Measurements from ENCODE around the gene P4HB.

The P4HB gene

GRCh38 chr17:81824595-81824994, 35.7 kb downstream of the P4HB start:
- no peak for DNase-seq

DNA sequence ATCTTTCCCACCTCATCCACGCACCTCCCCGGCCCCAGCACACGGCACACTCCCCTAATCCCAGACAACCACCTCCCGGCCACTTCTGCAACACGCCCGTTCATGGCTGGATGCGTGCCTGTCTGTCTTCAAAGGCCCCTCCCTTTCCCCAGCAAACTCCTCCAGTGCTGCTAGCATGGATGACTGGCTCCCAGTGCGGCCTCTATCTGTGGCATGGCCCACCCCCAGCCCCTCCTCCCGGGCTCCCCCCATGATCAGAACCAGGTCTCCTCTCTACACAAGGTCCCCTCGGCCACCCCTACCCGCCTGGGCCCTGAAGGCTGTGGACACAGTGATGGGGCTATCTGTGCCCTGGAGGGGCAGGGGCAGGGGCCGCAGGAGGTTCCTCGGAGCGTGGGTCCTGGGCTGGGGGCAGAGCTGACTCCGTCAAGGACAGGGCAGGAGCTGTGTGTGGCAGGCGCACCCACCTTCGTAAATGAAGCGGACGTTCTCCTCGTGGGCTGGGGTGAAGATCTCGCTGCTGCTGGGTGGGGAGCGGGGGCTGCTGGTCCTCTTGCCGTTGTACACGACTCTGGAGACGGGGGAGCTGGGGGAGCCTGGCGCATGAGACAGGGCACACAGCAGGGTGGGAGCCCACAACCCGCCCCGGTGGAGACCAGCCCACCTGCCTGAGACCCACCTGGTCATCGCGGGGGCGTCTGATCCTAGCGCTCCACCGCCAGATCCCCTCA, 36.4 kb downstream of the P4HB start:
- no peak for DNase-seq

DNA sequence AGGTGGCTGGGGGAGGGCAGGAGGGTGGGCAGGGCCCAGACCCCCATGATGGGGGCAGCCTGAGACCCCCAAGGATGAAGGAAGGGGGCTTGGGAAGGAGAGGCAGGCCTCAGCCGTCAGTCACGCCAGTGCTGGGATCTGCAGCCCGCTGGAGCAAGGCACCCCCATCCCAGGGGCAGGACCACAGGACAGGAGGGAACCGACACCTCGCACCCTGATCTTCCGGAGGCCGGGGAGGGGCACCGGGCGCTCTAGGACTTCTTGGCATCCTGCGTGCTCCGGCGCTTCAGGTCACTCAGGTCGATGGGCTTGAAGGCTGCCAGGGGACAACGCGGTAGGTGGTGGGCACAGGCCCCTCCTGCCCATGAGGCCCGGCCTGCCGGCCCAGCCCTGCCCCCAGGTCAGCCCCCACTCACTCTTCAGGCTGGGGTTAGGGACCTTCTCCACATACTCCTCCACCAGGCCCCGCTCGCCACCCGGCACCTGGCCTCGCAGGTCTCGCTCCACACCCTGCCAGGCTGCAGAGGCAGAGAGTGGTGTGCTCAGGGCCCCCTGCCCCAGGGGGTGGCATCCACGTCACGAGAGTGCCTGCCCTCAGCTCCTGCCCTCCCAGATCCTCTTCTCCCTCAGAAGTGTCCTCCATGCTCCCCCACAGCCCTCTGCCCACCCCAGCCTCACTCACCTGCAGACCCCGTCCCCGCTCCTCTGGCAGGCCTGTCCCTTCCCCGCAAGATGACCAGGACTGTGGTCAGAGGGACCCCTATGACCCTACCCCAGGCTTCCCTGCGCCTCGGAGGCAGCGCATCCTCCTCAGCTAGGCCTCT, 37.1 kb downstream of the P4HB start:
- no peak for DNase-seq

DNA sequence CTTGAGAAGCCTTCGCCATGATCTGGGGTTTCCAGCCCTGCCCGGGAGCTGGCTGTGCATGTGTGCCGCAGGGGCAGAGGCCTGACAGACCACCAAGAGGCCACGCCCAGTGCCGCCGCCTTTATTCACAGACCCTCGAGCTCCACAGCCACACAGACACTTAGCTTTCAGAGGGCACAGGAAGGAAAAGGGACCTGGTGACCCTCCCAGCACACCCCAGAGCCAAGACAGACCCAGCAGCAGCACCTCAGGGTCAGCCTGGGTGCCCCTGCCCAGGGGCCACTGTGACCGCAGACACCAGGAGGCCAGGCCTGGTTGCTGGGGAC, 38.1 kb downstream of the P4HB start:
- no peak for DNase-seq

- DNase-seq = no peak
Measured at GRCh38 chr17:81821603-81822311, 38.6 kb downstream of the P4HB start.

GRCh38 chr17:81821147-81821546, 39.2 kb downstream of the P4HB start:
- no peak for DNase-seq

- DNase-seq = no peak
Measured at GRCh38 chr17:81819708-81820107, 40.6 kb downstream of the P4HB start.

- no peak for DNase-seq
Measured at GRCh38 chr17:81817758-81818147, 42.6 kb downstream of the P4HB start.

DNA sequence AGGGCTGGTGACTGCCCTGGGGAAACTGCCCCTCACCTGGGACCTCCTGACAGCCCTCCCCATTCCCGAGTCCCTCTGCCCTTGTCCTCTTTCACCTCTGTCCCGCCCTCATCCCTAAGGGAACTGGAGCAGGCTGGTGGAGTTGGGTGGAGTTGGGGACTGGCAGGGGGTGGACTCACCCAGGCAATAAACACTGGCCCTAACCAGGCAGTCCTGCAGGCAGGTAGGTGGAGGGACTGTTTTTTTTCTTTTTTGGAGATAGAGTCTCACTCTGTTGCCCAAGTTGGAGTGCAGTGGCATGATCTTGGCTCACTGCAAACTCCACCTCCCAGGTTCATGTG, 44.7 kb downstream of the P4HB start:
- DNase-seq = no peak

GRCh38 chr17:81814748-81815645, 45.3 kb downstream of the P4HB start:
- no peak for DNase-seq

DNA sequence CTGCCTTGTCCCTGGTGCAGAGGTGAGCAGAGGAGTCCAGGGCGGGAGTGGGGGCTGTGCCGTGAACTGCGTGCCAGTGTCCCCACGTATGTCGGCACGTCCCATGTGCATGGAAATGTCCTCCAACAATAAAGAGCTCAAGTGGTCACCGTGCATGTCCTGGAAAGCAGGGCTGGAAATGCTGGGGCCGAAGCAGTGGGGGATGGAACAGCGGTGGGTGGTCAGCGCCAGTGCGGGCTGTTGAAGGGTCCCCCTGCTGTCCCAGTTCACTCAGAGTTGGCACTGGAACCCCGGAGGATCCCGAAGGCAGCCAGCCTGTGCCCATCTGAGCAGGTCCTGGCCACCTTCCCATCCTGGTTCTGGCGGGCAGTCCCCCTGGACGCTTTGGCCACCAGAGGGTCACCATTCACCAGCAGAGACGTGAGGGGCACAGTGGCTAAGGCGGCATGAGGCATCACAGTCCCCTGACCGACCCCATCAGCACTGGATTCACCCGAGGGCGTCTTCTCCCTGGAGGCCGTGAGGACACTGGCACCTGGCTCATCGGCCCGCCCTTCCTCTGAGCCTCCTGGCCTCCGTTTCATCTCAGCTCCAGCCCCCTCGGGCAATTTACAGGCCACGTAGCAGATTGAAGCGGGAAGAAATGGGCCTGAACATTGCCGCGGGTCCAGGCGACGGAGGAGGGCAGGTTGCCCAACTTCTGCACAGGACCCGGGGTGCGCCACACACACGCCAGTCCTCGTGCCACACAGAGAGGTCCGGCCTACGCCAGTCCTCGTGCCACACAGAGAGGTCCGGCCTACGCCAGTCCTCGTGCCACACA, 46.3 kb downstream of the P4HB start:
- no peak for DNase-seq

- DNase-seq = no peak
Measured at GRCh38 chr17:81813371-81813684, 47.0 kb downstream of the P4HB start.

GRCh38 chr17:81812571-81813370, 47.6 kb downstream of the P4HB start:
- DNase-seq = no peak

GRCh38 chr17:81811705-81812570, 48.4 kb downstream of the P4HB start:
- no peak for DNase-seq

DNA sequence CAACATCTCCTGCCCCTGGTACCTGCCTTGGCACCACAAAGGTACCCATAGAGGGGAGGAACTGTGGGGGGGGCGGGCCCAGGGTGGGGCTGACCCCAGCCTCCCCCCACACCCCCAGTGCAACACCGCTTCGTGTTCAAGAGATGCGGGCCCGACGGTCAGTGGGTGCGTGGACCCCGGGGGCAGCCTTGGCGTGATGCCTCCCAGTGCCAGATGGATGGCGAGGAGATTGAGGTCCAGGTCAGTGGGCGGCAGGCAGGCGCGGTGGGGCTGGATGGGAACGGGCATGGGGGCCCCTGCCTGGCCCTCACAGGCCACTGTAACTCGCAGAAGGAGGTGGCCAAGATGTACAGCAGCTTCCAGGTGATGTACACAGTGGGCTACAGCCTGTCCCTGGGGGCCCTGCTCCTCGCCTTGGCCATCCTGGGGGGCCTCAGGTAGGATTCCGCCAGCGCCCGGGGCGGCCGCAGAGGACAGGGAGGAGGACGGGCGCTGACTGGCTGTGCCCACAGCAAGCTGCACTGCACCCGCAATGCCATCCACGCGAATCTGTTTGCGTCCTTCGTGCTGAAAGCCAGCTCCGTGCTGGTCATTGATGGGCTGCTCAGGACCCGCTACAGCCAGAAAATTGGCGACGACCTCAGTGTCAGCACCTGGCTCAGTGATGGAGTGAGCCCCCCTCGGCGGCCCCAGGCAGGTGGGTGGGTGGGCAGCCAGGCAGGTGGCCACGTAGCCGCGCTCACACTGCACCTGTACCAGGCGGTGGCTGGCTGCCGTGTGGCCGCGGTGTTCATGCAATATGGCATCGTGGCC, 49.2 kb downstream of the P4HB start:
- DNase-seq = no peak

- DNase-seq = no peak
Measured at GRCh38 chr17:81810476-81810875, 49.9 kb downstream of the P4HB start.

- DNase-seq = no peak
Measured at GRCh38 chr17:81809556-81809998, 50.8 kb downstream of the P4HB start.

GRCh38 chr17:81808778-81809555, 51.4 kb downstream of the P4HB start:
- DNase-seq = no peak

DNA sequence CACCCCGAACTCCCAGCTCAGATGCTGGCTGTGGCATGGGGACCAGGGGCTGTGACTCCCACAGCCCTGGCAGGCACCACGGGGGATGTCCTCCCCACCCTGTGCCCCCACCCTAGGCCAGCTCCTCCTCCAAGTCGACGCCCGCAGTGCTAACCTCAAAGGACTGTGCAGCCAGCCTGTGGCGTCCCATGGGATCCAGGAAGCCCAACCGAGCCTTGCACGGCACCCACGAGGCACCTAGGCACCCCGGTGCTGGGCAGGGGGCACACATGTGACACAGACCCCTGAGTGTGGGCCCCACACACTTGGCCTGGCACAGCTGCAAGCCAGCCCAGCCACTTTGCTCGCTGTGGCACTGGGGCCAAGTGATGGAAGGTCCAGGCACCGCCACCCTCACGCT, 52.5 kb downstream of the P4HB start:
- DNase-seq = no peak
